Memory B cell (primary cell): Measurements from ENCODE around the gene SHPK.
A peak's percentile ranks its signal among the peaks of the same experiment; 100 is the strongest.
"Not testable (repeated sequence)": the region's sequence is repeated elsewhere in the genome, so short reads cannot be mapped to it uniquely, and the experiment has no call there.

Experiments
- ATAC-seq: fragments of 150-1000 bp; cut with Tn5 transposase; 2 replicates; pipeline ENCODE4 v1.10.0; 2021; ENCODE audit warnings: low read depth, mild to moderate bottlenecking, moderate library complexity
- DNase-seq, 2 donors: peaks; one replicate each; pipeline ENCODE4 v3.0.0; 2022; ENCODE audit warnings: low spot score in 2 of 2
- H3K27ac Mint-ChIP-seq: one replicate; pipeline ENCODE4 v1.8.0; 2022; ENCODE audit warnings: mild to moderate bottlenecking, moderate library complexity, mixed read lengths
- H3K27me3 Mint-ChIP-seq: one replicate; pipeline ENCODE4 v1.8.0; 2022; ENCODE audit warnings: mixed read lengths
- H3K36me3 Mint-ChIP-seq: one replicate; pipeline ENCODE4 v1.8.0; 2022; ENCODE audit warnings: mild to moderate bottlenecking, mixed read lengths
- H3K4me1 Mint-ChIP-seq: one replicate; pipeline ENCODE4 v1.8.0; 2022; ENCODE audit warnings: mixed read lengths
- H3K4me3 Mint-ChIP-seq: one replicate; pipeline ENCODE4 v1.8.0; 2022; ENCODE audit warnings: mild to moderate bottlenecking, moderate library complexity, mixed read lengths
- H3K9me3 Mint-ChIP-seq: one replicate; pipeline ENCODE4 v1.8.0; 2022; ENCODE audit warnings: mixed read lengths

SHPK gene

DNA sequence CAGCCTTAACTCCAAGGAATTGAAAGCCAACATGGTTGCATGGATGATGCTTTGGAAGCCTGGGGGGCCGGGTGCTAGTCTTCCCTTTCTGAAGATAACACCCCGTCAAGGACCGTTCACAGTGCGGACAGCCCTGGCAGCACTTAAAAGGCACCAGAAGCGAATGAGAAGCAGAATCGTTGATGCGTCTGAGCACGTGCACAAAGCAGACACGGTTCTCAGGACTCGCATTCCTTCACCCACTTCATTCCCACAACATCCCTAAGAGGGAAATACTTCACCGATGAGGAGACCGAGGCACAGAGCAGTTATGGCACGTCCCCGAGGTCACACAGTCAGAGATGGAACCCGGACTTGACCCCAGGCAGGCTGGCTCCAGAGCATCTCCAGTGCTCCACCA is 41.1 kb downstream of the SHPK start:
- Mint-ChIP-seq H3K27ac (no peak overlapping the region), H3K9me3 (no peaks in the 10 kb centered on the region), H3K36me3 (peaks cover 5% of the 10 kb centered on the region), H3K4me1 (peaks cover 3% of the 10 kb centered on the region), H3K27me3 (no peaks in the 10 kb centered on the region), H3K4me3 (no peak overlapping the region)
- no peak for ATAC-seq
- DNase-seq = no peak

DNA sequence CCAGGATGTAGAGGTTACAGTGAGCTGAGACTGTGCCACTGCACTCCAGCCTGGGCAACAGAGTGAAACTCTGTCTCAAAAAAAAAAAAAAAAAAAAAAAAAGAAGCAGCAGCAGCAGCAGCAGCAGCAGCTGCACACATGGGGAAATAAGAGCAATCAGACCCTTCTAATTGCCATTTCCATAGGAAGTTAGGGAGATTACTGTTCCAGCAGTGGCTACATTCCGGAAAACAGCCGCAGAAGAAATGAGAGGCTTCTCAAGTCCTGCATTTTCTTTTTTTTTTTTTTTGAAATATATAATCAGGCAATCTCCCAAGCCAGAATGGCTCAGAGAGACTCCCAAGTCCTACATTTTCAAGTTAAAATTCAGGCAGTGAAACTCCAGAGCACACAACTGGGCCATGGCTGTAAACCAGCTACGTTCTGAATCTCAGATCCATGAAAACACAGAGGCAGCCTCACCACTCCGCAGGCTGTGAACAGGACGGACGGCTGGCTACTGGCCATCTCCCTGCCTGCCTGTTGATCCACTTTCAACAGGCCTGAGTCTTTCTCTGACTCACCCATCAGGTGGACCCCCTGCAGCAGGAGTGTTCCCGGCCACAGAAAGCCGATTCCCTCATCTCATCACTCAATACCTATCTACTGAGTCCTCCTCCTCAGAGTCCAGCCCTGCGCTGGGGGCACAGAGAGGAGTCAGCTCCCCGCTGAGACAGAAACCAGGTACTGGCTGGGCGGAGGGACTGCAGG is 41.8 kb downstream of the SHPK start:
- no peak for ATAC-seq
- Mint-ChIP-seq H3K27ac (no peak overlapping the region), H3K4me1 (peaks cover 3% of the 10 kb centered on the region), H3K4me3 (no peak overlapping the region), H3K36me3 (peaks cover 13% of the 10 kb centered on the region), H3K9me3 (no peaks in the 10 kb centered on the region), H3K27me3 (no peaks in the 10 kb centered on the region)
- no peak for DNase-seq

DNA sequence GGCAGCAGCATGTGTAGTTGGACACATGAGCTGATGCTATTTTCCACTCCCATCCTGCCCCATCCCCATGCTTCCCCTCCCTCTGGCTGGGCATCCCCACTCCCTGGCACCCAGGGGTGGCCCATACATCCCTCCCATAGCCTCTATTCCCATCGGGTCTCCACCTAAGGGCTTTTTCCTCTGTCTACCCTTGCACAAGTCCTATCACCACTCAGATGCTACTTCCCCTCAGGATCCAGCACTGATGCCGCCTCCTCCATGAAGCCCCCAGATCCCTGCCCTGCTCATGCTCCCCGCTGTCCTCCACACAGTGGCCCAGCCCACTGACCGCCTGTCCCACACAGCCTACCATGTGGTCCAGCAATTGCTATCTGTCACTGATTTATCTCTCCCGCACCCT is 42.7 kb downstream of the SHPK start:
- Mint-ChIP-seq H3K27me3 (no peaks in the 10 kb centered on the region), H3K4me1 (peaks cover 3% of the 10 kb centered on the region), H3K27ac (no peak overlapping the region), H3K4me3 (no peak overlapping the region), H3K36me3 (peaks cover 16% of the 10 kb centered on the region), H3K9me3 (no peaks in the 10 kb centered on the region)
- DNase-seq (no peak), ATAC-seq (no peak)

DNA sequence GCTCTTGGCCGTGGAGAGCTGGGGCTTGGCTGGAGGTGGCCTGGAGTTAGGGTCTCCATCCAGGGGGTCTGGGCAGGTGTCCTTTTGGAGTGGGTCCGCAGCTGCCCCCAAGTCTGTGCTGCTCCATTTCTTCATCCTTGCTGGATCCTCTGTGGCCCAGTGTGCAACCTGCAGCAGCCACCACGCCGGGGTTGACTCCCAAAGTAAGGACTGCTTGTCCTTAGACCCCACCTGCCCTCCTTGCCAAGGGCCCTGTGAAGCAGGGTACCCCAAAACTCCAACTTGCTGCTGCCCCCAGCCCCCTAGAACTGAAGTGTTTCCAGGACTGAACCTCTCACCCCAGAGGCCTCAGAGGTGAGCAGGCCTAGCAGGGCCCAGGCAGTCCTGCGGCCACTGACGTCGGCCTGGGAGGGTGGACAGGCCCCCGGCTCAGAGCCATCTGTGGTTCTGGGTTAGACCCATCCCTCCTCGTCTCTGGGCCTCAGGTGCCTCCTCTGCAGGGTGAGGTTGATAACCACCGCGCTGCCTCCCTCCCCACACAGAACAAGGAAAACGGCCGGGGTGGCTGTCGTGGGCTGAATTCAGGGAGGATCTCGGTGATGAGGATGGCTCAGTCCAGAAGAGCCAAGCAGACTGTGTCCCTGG is 43.7 kb downstream of the SHPK start:
- no peaks in the 10 kb centered on the region for H3K27me3 Mint-ChIP-seq
- no peak overlapping the region for H3K4me3 Mint-ChIP-seq
- H3K9me3 Mint-ChIP-seq = no peaks in the 10 kb centered on the region
- DNase-seq (no peak), ATAC-seq (no peak)
- no peak overlapping the region for H3K27ac Mint-ChIP-seq
- peaks cover 3% of the 10 kb centered on the region for H3K4me1 Mint-ChIP-seq
- H3K36me3 Mint-ChIP-seq = peaks cover 16% of the 10 kb centered on the region

DNA sequence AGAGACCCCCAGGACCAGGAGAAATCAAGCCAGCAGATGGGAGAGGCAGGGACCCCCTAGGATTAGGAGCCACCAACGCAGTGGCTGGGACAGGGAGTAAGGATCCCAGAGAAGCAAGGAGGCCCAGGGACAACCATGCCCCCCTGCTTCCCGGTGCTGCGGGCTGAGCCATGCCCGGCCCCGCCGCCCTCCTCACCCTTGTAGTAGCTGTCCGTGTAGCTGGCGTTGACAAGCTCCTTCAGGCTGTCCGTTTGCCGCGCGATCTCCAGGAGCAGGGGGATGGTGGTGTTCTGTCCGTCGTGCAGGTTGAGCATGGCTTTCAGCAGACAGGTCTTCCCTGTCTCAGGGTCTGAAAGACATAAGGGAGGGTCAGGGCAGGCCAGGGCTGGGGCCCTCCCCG is 45.3 kb downstream of the SHPK start:
- Mint-ChIP-seq H3K4me1 (peaks cover 3% of the 10 kb centered on the region), H3K9me3 (no peaks in the 10 kb centered on the region), H3K27me3 (no peaks in the 10 kb centered on the region), H3K36me3 (peaks cover 21% of the 10 kb centered on the region), H3K27ac (no peak overlapping the region), H3K4me3 (no peak overlapping the region)
- DNase-seq (no peak), ATAC-seq (no peak)

DNA sequence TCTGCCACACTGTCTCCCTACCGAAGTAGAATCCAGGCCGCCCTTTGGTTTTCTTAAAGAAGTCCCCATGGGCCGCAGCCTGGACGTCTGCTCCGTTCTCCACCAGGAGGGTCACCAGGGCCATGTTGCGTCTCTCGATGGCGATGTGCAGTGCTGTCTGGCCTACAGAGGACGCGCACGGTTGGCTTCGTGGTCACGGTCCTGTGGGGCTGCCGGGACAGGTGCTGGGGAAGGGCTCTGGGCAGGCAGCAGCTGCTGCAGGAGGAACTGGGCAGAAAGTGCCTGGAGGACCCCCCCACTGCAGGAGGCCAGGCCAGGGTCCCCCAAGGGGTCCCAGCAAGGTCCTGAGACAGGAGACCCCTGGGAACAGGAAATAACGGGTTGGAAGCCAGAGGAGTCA is 45.8 kb downstream of the SHPK start:
- no peak overlapping the region for H3K27ac Mint-ChIP-seq
- H3K9me3 Mint-ChIP-seq = no peaks in the 10 kb centered on the region
- H3K4me3 Mint-ChIP-seq = no peak overlapping the region
- ATAC-seq = no peak
- H3K27me3 Mint-ChIP-seq = no peaks in the 10 kb centered on the region
- peaks cover 3% of the 10 kb centered on the region for H3K4me1 Mint-ChIP-seq
- H3K36me3 Mint-ChIP-seq = peaks cover 21% of the 10 kb centered on the region
- no peak for DNase-seq

DNA sequence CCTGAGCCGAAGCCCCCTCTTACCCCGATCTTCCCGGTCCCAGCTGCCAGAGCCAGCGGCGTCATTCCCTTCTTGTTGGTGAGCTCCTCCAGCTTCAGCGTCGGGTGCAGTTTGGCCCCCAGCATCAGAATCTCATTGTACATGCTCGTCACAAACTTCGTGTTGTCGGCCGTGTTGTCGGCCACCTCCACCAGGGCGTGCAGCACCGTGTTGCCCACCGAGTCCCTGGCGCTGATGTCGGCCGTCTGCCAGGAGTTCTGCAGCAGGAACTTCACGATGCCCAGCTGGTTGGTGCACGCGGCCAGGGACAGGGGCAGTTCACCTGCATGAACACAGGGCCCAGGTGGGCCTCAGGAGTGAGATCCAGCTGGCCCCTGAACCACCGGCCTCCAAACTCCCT is 46.3 kb downstream of the SHPK start:
- peaks cover 21% of the 10 kb centered on the region for H3K36me3 Mint-ChIP-seq
- ATAC-seq = no peak

DNA sequence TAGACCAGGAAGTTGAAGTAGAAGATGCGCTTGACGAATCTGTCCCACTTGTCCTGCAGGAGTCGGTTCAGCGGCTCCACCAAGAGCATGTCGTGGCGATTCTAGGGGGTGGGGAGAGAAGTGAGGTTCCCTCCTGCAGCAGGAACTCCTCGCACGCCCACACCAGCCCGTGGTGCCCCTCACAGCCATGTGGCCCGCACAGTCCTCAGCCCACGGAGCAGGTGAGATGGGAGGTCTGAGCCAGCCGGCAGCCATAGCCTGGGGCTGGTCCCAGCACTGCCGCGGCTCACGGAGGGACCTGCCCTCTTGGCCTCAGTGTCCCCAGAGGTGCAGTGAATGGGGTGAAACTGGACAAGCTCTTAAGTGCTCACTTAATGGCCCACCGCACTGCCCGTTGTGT is 50.2 kb downstream of the SHPK start:
- H3K9me3 Mint-ChIP-seq = no peaks in the 10 kb centered on the region
- DNase-seq (no peak), ATAC-seq (no peak)
- no peak overlapping the region for H3K27ac Mint-ChIP-seq
- H3K4me3 Mint-ChIP-seq = no peak overlapping the region
- peaks cover 22% of the 10 kb centered on the region for H3K36me3 Mint-ChIP-seq
- H3K27me3 Mint-ChIP-seq = no peaks in the 10 kb centered on the region
- peaks cover 3% of the 10 kb centered on the region for H3K4me1 Mint-ChIP-seq

More for the DNA sequence above, 46.3 kb downstream of the SHPK start:
- Mint-ChIP-seq H3K4me1 (peaks cover 3% of the 10 kb centered on the region), H3K27ac (peak overlapping the region; percentile 37), H3K4me3 (no peak overlapping the region), H3K27me3 (no peaks in the 10 kb centered on the region), H3K9me3 (no peaks in the 10 kb centered on the region)
- no peak for DNase-seq

DNA sequence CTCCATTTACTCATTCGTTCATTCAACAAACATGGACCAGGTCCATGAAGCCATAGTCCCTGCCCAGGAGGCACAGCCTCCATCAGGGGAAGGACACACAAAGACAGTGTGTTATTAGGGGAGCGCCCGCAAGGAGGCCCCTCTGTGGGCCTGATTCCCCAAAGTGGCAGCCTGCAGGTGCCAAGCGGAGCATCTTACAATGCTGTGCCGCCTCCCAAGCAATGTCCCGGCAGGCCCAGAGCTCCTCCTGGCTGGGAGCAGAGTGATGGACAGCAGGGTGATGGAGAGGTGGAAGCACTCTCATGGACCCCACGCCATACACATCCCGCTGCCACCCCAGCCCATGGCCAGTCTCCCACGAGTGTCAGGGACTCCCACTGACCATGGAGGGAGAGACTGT is 52.6 kb downstream of the SHPK start:
- no peaks in the 10 kb centered on the region for H3K4me1 Mint-ChIP-seq
- H3K4me3 Mint-ChIP-seq = no peak overlapping the region
- ATAC-seq = no peak
- no peak for DNase-seq
- H3K27ac Mint-ChIP-seq = no peak overlapping the region
- H3K36me3 Mint-ChIP-seq = peaks cover 12% of the 10 kb centered on the region
- H3K9me3 Mint-ChIP-seq = no peaks in the 10 kb centered on the region
- H3K27me3 Mint-ChIP-seq = no peaks in the 10 kb centered on the region

DNA sequence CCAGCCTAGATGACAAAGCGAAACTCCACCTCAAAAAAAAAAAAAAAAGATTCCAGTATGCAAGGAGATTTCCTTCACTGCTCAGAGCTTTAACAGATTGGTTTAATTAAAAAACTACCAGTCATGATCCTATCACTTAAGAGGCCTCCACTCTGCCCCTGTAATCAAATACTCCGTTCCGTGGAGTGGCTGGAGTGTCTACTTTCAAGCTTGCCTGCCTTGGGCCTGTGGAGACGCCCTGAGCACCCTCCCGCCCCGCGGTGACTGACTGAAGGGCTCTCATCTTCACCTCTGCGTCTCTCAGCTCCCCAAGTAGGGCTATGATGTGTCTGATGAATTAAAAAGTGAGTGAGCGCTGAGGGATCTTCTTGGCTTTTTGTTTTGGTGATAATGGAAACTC is 53.1 kb downstream of the SHPK start:
- Mint-ChIP-seq H3K4me1 (no peaks in the 10 kb centered on the region), H3K36me3 (peaks cover 12% of the 10 kb centered on the region), H3K27ac (no peak overlapping the region), H3K4me3 (no peak overlapping the region), H3K27me3 (no peaks in the 10 kb centered on the region), H3K9me3 (no peaks in the 10 kb centered on the region)
- DNase-seq (no peak), ATAC-seq (no peak)

DNA sequence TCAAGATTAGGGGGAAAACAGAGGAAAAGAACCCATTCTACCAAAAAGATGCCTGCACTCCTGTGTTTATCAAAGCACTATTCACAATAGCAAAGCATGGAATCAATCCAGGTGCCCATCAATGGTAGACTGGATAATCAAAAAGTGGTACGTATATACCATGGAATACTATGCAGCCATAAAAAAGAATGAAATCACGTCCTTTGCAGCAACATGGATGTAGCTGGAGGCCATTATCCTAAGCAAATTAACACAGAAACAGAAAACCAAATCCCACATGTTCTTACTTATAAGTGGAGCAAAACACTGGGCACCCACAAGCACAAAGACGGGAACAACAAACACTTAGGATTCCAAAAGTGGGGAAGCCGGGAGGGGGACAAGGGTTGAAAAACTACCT is 57.4 kb downstream of the SHPK start:
- H3K36me3 Mint-ChIP-seq, ATAC-seq, H3K27me3 Mint-ChIP-seq, H3K4me1 Mint-ChIP-seq, H3K27ac Mint-ChIP-seq, H3K9me3 Mint-ChIP-seq, DNase-seq, H3K4me3 Mint-ChIP-seq: not testable (repeated sequence)

DNA sequence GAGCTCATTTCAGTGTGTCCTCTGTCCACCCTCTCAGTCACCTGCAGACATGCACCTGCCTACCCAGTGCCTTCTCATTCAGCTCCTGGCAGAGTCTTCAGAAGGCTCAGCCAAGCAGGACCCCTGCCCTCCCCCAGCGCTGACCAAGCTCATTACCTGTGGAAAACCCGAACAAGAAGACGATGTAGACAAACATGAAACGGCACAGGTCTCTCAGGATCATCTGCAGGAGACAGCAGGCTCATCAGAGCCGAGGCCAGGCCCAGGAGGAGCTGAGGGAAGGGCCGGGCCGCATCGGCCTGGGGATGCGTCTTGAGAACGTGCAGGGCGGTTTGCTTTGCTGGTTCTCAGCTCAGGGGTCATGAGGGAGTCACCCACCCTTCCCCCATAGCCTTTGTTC is 59.1 kb downstream of the SHPK start:
- no peaks in the 10 kb centered on the region for H3K9me3 Mint-ChIP-seq
- no peaks in the 10 kb centered on the region for H3K27me3 Mint-ChIP-seq
- no peak overlapping the region for H3K27ac Mint-ChIP-seq
- ATAC-seq (no peak), DNase-seq (no peak)
- no peak overlapping the region for H3K4me3 Mint-ChIP-seq
- H3K4me1 Mint-ChIP-seq = no peaks in the 10 kb centered on the region
- peaks cover 9% of the 10 kb centered on the region for H3K36me3 Mint-ChIP-seq

DNA sequence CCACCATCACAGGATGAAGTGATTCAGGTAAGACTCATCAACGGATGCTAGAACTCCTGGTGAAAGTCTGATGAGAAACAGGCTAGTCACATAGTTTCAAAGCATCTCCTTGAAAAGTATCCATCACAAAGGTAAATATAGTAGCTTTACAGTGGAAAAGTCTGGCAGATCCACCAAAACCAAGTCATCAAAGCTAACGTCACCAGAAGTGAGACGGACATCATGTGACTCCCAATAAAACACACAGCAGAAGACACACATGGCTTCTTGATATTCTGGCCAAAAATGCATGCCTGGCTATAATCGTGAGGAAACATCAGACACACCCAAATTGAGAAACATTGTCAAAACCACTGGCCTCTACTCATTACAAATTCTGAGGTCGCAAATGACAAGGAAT is 60.5 kb downstream of the SHPK start:
- H3K36me3 Mint-ChIP-seq = peaks cover 7% of the 10 kb centered on the region
- no peaks in the 10 kb centered on the region for H3K9me3 Mint-ChIP-seq
- H3K27me3 Mint-ChIP-seq = no peaks in the 10 kb centered on the region
- H3K4me1 Mint-ChIP-seq = no peaks in the 10 kb centered on the region
- H3K4me3 Mint-ChIP-seq = no peak overlapping the region
- DNase-seq (no peak), ATAC-seq (no peak)
- H3K27ac Mint-ChIP-seq = no peak overlapping the region

DNA sequence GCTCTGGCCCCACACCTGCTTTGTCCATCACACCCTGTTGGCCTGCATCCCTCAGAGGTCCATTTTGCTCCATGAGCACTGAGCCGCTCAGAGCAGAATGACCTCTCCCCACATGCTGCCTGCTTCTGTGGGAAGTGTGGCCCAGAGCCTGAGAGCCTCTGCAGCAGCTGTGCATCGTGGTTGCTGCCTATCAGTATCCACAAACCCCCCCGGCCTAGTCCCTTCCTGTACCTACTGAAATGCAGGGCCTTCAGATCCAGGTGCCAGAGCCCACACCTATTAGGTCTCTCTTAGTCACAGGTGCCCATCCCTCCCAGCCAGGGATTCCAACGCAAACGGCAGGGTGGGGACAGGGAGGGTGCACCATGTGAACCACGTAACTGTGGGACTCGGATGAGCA is 61.8 kb downstream of the SHPK start:
- Mint-ChIP-seq H3K4me1 (no peaks in the 10 kb centered on the region), H3K36me3 (peaks cover 5% of the 10 kb centered on the region), H3K27me3 (no peaks in the 10 kb centered on the region), H3K9me3 (no peaks in the 10 kb centered on the region), H3K4me3 (no peak overlapping the region), H3K27ac (no peak overlapping the region)
- ATAC-seq (no peak), DNase-seq (no peak)
